GM23338 (cell line): ENCODE results near the gene TF. TPM values are rescaled to one million over a fixed set of nuclear protein-coding genes. Genes with fewer than 3 reads are reported as not detected.

Source experiments
- ATAC-seq: fragments of 200-7000 bp; cut with Tn5 transposase; 3 replicates; pipeline ENCODE4 v1.9.1; 2020
- DNase-seq: peaks from one replicate; pipeline ENCODE4 v3.0.0-alpha.2; 2015; ENCODE audit warnings: low spot score
- H2AFZ ChIP-seq: fragments of 200-600 bp; sonication (generic); 2 replicates; pipeline ENCODE4 v1.8.0; 2016; ENCODE audit warnings: antibody characterized with exemption, mild to moderate bottlenecking, moderate library complexity
- H3F3A ChIP-seq: fragments of 200-600 bp; sonication (generic); replicated peaks from 2 replicates; pipeline ENCODE4 v1.8.0; 2017; ENCODE audit warnings: antibody characterized with exemption, mixed run types, low read depth
- H3K27ac ChIP-seq: fragments of 200-600 bp; sonication (generic); 2 replicates; pipeline ENCODE4 v1.6.1; 2016; ENCODE audit warnings: low read depth
- H3K27me3 ChIP-seq: fragments of 200-600 bp; sonication (generic); 2 replicates; pipeline ENCODE4 v1.8.0; 2016; ENCODE audit warnings: mild to moderate bottlenecking, mixed run types, moderate library complexity; ENCODE audit not compliant: insufficient read depth
- H3K36me3 ChIP-seq: fragments of 200-600 bp; sonication (generic); 2 replicates; pipeline ENCODE4 v1.8.0; 2016; ENCODE audit warnings: mild to moderate bottlenecking; ENCODE audit not compliant: insufficient read depth
- H3K4me1 ChIP-seq: fragments of 200-600 bp; sonication (generic); 2 replicates; pipeline ENCODE4 v1.8.0; 2016; ENCODE audit warnings: mild to moderate bottlenecking, moderate library complexity; ENCODE audit not compliant: insufficient read depth
- H3K4me2 ChIP-seq: fragments of 200-600 bp; sonication (generic); 2 replicates; pipeline ENCODE4 v1.7.1; 2017; ENCODE audit warnings: mixed run types
- H3K4me3 ChIP-seq: fragments of 200-600 bp; sonication (generic); 2 replicates; pipeline ENCODE4 v1.6.1; 2016; ENCODE audit warnings: mixed run types
- H3K79me2 ChIP-seq: fragments of 200-600 bp; sonication (generic); replicated peaks from 2 replicates; pipeline ENCODE4 v1.8.0; 2017; ENCODE audit warnings: mild to moderate bottlenecking; ENCODE audit not compliant: insufficient read depth
- H3K9me2 ChIP-seq: fragments of 200-600 bp; sonication (generic); 2 replicates; pipeline ENCODE4 v1.8.0; 2017; ENCODE audit not compliant: insufficient read depth
- H4K20me1 ChIP-seq: fragments of 200-600 bp; sonication (generic); replicated peaks from 2 replicates; pipeline ENCODE4 v1.8.0; 2017; ENCODE audit warnings: mild to moderate bottlenecking; ENCODE audit not compliant: insufficient read depth
- H3K27ac Mint-ChIP-seq: 2 replicates; pipeline ENCODE4 v1.8.0; 2020; ENCODE audit warnings: inconsistent platforms, mild to moderate bottlenecking, moderate library complexity, mixed read lengths
- H3K27me3 Mint-ChIP-seq: 3 replicates; pipeline ENCODE4 v1.8.0; 2022; ENCODE audit warnings: low read depth, mild to moderate bottlenecking, moderate library complexity, mixed read lengths, inconsistent platforms; ENCODE audit not compliant: insufficient read depth, poor library complexity
- H3K36me3 Mint-ChIP-seq: 3 replicates; pipeline ENCODE4 v1.8.0; 2021; ENCODE audit warnings: low read depth, mild to moderate bottlenecking, inconsistent platforms, moderate library complexity, mixed read lengths
- H3K4me1 Mint-ChIP-seq: 3 replicates; pipeline ENCODE4 v1.8.0; 2020; ENCODE audit warnings: mild to moderate bottlenecking, inconsistent platforms, mixed read lengths
- H3K4me3 Mint-ChIP-seq: 3 replicates; pipeline ENCODE4 v1.8.0; 2021; ENCODE audit warnings: moderate library complexity, mild to moderate bottlenecking, inconsistent platforms, mixed read lengths
- H3K9me3 Mint-ChIP-seq: 3 replicates; pipeline ENCODE4 v1.8.0; 2020; ENCODE audit warnings: moderate library complexity, mild to moderate bottlenecking, inconsistent platforms, mixed read lengths
- CREB1 ChIP-seq: fragments of 250-450 bp; sonication (Bioruptor Pico); IDR thresholded peaks from 2 replicates; pipeline ENCODE4 v1.5.0; 2020; ENCODE audit warnings: low read depth, mild to moderate bottlenecking, moderate library complexity
- EZH2phosphoT487 ChIP-seq: fragments of 200-600 bp; sonication (generic); IDR thresholded peaks from one replicate; pipeline ENCODE4 v1.8.1; 2018; ENCODE audit warnings: antibody characterized with exemption; ENCODE audit not compliant: unreplicated experiment
- NANOG ChIP-seq: IDR thresholded peaks from 2 replicates; pipeline ENCODE4 v1.6.1; 2016; ENCODE audit warnings: antibody characterized with exemption, borderline replicate concordance
- polyA plus RNA-seq: library from polyadenylated mRNA; unstranded; fragments of >200 nt; fragmentation: Nextera tagmentation; extraction: Ambion mirVana; gene quantifications from 2 replicates; pipeline ENCODE4 v1.2.1, GENCODE V29; 2016
- total RNA-seq: library from RNA; depleted of rRNA; stranded (reverse); fragments of >200 nt; shearing (Covaris generic); gene quantifications from 2 replicates; pipeline ENCODE4 v1.2.3, GENCODE V29; 2014
- TF ChIP-seq, protein P1 (sequence below): fragments of 250-450 bp; sonication (Bioruptor Pico); IDR thresholded peaks from 2 replicates; pipeline ENCODE4 v1.5.0; 2020; ENCODE audit warnings: mild to moderate bottlenecking, moderate library complexity

The TF gene
- total and polyA plus RNA-seq, 2 experiments from 2014 or later, result 0.03 to 0.76 TPM

DNA sequence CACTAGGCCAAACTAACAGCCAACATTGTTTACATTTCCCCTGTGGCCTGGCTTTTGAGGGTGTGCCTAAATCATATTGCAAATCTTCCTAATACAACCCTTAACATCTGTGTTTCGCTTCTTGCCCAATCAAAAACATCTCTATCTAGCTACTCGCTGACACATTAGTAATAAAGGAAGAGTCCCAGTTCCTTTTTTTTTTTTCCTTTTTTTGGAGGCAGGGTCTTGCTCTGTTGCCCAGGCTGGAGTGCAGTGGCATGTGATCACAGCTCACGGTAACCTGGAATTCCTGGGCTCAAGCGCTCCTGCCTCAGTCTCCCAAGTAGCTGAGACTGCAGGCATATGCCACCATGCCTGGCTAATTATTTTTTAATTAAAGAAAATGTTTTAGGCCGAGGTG lies 57.3 kb downstream of the TF start:
- no peak for DNase-seq
- no peak overlapping the region for H3K27ac Mint-ChIP-seq
- H3F3A ChIP-seq, result no peaks in the 10 kb centered on the region

More for the DNA sequence above, 57.3 kb downstream of the TF start:
- Histone ChIP-seq H3K27me3 (no peaks in the 10 kb centered on the region), H3K27ac (no peak overlapping the region), H3K9me2 (no peaks in the 10 kb centered on the region; the same call in 1 of the 2 replicates), H3K4me3 (no peak overlapping the region), H3K4me2 (no peak overlapping the region), H3K79me2 (peaks cover 19% of the 10 kb centered on the region), H4K20me1 (no peaks in the 10 kb centered on the region; the same call in 1 of the 2 replicates), H2AFZ (no peak overlapping the region), H3K4me1 (peaks cover 5% of the 10 kb centered on the region), H3K36me3 (peaks cover 11% of the 10 kb centered on the region)
- peaks cover 3% of the 10 kb centered on the region for H3K27me3 Mint-ChIP-seq
- no peaks in the 10 kb centered on the region for H3K9me3 Mint-ChIP-seq
- no peak overlapping the region for H3K4me3 Mint-ChIP-seq
- no peak for TF ChIP-seq NANOG
- TF ChIP-seq, protein P1, sequence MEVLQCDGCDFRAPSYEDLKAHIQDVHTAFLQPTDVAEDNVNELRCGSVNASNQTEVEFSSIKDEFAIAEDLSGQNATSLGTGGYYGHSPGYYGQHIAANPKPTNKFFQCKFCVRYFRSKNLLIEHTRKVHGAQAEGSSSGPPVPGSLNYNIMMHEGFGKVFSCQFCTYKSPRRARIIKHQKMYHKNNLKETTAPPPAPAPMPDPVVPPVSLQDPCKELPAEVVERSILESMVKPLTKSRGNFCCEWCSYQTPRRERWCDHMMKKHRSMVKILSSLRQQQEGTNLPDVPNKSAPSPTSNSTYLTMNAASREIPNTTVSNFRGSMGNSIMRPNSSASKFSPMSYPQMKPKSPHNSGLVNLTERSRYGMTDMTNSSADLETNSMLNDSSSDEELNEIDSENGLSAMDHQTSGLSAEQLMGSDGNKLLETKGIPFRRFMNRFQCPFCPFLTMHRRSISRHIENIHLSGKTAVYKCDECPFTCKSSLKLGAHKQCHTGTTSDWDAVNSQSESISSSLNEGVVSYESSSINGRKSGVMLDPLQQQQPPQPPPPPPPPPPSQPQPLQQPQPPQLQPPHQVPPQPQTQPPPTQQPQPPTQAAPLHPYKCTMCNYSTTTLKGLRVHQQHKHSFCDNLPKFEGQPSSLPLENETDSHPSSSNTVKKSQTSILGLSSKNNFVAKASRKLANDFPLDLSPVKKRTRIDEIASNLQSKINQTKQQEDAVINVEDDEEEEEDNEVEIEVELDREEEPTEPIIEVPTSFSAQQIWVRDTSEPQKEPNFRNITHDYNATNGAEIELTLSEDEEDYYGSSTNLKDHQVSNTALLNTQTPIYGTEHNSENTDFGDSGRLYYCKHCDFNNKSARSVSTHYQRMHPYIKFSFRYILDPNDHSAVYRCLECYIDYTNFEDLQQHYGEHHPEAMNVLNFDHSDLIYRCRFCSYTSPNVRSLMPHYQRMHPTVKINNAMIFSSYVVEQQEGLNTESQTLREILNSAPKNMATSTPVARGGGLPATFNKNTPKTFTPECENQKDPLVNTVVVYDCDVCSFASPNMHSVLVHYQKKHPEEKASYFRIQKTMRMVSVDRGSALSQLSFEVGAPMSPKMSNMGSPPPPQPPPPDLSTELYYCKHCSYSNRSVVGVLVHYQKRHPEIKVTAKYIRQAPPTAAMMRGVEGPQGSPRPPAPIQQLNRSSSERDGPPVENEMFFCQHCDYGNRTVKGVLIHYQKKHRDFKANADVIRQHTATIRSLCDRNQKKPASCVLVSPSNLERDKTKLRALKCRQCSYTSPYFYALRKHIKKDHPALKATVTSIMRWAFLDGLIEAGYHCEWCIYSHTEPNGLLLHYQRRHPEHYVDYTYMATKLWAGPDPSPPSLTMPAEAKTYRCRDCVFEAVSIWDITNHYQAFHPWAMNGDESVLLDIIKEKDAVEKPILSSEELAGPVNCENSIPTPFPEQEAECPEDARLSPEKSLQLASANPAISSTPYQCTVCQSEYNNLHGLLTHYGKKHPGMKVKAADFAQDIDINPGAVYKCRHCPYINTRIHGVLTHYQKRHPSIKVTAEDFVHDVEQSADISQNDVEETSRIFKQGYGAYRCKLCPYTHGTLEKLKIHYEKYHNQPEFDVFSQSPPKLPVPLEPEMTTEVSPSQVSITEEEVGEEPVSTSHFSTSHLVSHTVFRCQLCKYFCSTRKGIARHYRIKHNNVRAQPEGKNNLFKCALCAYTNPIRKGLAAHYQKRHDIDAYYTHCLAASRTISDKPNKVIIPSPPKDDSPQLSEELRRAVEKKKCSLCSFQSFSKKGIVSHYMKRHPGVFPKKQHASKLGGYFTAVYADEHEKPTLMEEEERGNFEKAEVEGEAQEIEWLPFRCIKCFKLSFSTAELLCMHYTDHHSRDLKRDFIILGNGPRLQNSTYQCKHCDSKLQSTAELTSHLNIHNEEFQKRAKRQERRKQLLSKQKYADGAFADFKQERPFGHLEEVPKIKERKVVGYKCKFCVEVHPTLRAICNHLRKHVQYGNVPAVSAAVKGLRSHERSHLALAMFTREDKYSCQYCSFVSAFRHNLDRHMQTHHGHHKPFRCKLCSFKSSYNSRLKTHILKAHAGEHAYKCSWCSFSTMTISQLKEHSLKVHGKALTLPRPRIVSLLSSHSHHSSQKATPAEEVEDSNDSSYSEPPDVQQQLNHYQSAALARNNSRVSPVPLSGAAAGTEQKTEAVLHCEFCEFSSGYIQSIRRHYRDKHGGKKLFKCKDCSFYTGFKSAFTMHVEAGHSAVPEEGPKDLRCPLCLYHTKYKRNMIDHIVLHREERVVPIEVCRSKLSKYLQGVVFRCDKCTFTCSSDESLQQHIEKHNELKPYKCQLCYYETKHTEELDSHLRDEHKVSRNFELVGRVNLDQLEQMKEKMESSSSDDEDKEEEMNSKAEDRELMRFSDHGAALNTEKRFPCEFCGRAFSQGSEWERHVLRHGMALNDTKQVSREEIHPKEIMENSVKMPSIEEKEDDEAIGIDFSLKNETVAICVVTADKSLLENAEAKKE, result no peak
- TF ChIP-seq EZH2phosphoT487, result no peak
- no peak for TF ChIP-seq CREB1
- H3K4me1 Mint-ChIP-seq, result peaks cover 11% of the 10 kb centered on the region
- H3K36me3 Mint-ChIP-seq, result peaks cover 18% of the 10 kb centered on the region
- ATAC-seq, result no peak
